ACC112 (cell line): ENCODE measurements around the gene RAB31.

Experiments used
- H2AFZ ChIP-seq: fragments of 200-600 bp; sonication (generic); one replicate; pipeline ENCODE4 v1.6.0; 2017; ENCODE audit warnings: antibody characterized with exemption, low read length; ENCODE audit not compliant: unreplicated experiment
- H3K27ac ChIP-seq: fragments of 200-600 bp; sonication (generic); 2 replicates; pipeline ENCODE4 v1.5.1; 2014; ENCODE audit warnings: low read depth, mild to moderate bottlenecking, antibody characterized with exemption, low read length, moderate library complexity
- H3K27me3 ChIP-seq: fragments of 200-600 bp; sonication (generic); 2 replicates; pipeline ENCODE4 v1.6.1; 2014; ENCODE audit warnings: mild to moderate bottlenecking, antibody characterized with exemption, low read length, moderate library complexity, mixed read lengths; ENCODE audit not compliant: insufficient read depth
- H3K36me3 ChIP-seq: fragments of 200-600 bp; sonication (generic); 2 replicates; pipeline ENCODE4 v1.6.1; 2016; ENCODE audit warnings: mild to moderate bottlenecking, antibody characterized with exemption, low read length, moderate library complexity, mixed read lengths; ENCODE audit not compliant: insufficient read depth
- H3K4me1 ChIP-seq: fragments of 200-600 bp; sonication (generic); one replicate; pipeline ENCODE4 v1.6.1; 2016; ENCODE audit warnings: low read length, mixed read lengths; ENCODE audit not compliant: insufficient read depth, unreplicated experiment, control insufficient read depth
- H3K4me3 ChIP-seq: fragments of 200-600 bp; sonication (generic); 2 replicates; pipeline ENCODE4 v1.5.1; 2014; ENCODE audit warnings: mild to moderate bottlenecking, low read depth, low read length
- H3K79me2 ChIP-seq: fragments of 200-600 bp; sonication (generic); one replicate; pipeline ENCODE4 v1.6.0; 2016; ENCODE audit warnings: low read length; ENCODE audit not compliant: control insufficient read depth, unreplicated experiment, insufficient read depth

The RAB31 gene

GRCh38 chr18:9705183-9705829 is 2.8 kb upstream of the RAB31 start:
- Histone ChIP-seq H3K79me2 (peaks cover 19% of the 10 kb centered on the region), H3K27ac (no peak overlapping the region; the same call in 1 of the 2 replicates), H3K36me3 (no peaks in the 10 kb centered on the region), H3K27me3 (no peaks in the 10 kb centered on the region), H3K4me3 (no peak overlapping the region), H2AFZ (no peak overlapping the region), H3K4me1 (peaks cover 36% of the 10 kb centered on the region)

DNA sequence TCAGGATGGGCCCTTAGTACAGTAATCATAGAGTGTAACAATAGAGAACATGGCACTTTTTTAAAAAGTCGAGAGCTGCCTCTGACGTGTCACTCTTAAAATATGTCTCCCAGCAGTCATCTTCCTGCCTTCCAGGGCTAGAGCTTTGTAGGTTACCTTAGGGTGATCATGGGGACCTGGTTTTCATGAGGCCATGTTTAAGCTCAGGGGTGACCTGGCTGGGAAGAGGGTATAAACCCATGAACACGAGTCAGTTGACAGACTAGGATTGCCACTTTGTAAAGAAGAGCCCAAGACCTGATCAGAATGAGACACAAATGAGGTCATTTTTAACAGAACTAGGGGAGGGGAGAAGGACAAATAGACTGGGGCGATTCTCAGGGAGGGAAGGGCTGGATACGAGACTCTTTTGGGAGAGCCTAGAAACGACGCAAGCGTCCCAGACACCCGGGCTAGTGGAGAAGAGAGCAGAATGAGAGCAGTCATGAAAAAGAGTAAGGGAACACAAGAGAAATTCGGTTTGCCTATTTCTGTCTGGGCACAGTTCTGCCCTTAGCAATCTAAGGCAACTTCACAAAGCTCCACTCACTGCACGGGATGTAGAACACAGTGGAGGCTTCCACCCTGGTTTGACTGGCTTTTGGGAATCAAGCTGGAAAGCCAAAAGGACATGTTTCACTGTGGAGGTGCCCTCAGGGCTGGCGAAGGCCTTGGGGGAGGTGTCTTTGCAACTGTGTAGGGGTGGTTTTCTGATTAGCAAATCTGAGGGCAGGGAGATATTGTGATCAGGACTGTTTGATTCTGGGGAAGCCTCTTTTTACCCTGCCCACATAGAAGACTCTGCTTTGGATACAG is 1.8 kb upstream of the RAB31 start:
- no peaks in the 10 kb centered on the region for H3K27me3 ChIP-seq
- H2AFZ ChIP-seq = no peak overlapping the region
- H3K27ac ChIP-seq = peak overlapping the region; percentile 89; the same call in 1 of the 2 replicates
- peaks cover 37% of the 10 kb centered on the region for H3K4me1 ChIP-seq
- no peaks in the 10 kb centered on the region for H3K36me3 ChIP-seq
- H3K79me2 ChIP-seq = peaks cover 29% of the 10 kb centered on the region
- no peak overlapping the region for H3K4me3 ChIP-seq

- no peaks in the 10 kb centered on the region for H3K27me3 ChIP-seq
- peak overlapping the region; percentile 89 for H3K27ac ChIP-seq
- H3K4me3 ChIP-seq = peak overlapping the region; percentile 95
- no peaks in the 10 kb centered on the region for H3K36me3 ChIP-seq
- peaks cover 42% of the 10 kb centered on the region for H3K79me2 ChIP-seq
- H3K4me1 ChIP-seq = peaks cover 46% of the 10 kb centered on the region
- H2AFZ ChIP-seq = peak overlapping the region; percentile 99
Observed at GRCh38 chr18:9707381-9708056, 582 bp upstream of the RAB31 start.

DNA sequence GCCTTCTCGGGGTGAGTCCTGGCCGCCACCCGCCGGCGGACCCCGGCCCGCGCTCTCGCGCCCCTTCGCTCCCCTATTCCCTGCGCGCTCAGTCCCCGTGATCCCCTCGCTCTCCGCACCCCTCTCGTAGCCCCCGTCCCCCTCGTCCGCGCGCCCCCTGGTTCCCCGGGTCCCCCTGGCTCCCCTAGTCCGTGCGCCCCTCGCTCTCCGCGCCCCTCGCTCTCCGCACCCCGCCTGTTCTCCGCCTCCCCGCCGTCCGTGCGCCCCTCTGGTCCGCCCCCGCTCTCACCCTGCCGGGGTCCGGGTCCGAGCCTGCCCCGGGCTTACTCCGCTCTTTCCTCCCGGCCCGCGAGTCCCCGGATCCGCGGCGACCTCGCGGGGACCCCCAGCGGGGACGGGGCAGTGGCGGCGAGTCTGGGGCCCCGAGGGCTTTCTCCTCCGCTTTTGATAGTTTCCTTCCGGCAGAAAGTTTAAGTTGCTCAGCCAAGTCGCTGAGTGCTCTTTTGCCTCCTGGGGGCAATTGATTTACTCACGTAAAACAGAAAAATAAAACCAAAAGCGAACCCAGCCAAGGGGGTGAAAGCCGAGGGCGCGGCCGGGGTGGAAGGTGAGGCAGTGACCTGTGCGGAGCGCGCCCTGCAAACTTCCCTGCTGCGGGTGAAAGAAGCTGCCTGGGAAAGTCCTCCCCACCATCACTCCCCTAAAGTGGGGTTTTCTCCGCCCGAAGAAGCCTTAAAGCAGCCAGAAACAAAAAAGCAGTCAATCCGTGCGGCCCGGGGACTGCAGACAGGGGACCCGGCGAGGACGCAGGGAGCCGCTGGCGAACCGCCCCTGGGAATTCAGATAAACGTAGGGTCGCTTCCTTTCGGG is 568 bp downstream of the RAB31 start:
- peak overlapping the region; percentile 40; the same call in 1 of the 2 replicates for H3K27ac ChIP-seq
- no peaks in the 10 kb centered on the region for H3K27me3 ChIP-seq
- H3K4me1 ChIP-seq = peaks cover 46% of the 10 kb centered on the region
- peak overlapping the region; percentile 77 for H2AFZ ChIP-seq
- H3K4me3 ChIP-seq = peak overlapping the region; percentile 95
- H3K79me2 ChIP-seq = peaks cover 53% of the 10 kb centered on the region
- H3K36me3 ChIP-seq = 0 out of 2 replicates have a peak, but pooled peaks cover 3% of the 10 kb centered on the region

- H3K4me3 ChIP-seq = peak overlapping the region; percentile 95
- H3K4me1 ChIP-seq = peaks cover 42% of the 10 kb centered on the region
- H3K79me2 ChIP-seq = peaks cover 60% of the 10 kb centered on the region
- 0 out of 2 replicates have a peak, but pooled peaks cover 3% of the 10 kb centered on the region for H3K36me3 ChIP-seq
- peak overlapping the region; percentile 77 for H2AFZ ChIP-seq
- no peak overlapping the region for H3K27ac ChIP-seq
- H3K27me3 ChIP-seq = no peaks in the 10 kb centered on the region
Observed at GRCh38 chr18:9709304-9709877, 1.3 kb downstream of the RAB31 start.

DNA sequence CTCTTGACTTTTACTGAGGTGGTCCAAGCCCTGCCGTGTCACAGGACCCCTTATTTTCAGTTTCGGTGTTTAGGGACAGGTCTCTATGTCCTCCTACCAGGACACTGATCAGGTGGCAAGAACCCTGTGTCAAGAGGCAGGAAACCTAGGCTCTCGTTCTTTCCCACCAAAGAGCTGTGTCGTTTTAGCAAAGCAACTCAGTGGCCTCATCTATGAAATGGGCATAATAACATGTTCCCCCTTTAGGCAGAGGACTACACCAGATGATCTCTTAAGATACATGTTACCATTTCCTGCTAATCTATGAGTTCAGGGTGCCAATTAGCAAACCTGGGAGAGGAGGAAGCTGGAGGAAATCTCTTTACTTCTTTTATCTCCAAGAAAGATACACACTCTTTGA is 1.9 kb downstream of the RAB31 start:
- Histone ChIP-seq H3K27ac (no peak overlapping the region), H3K4me1 (peaks cover 39% of the 10 kb centered on the region), H2AFZ (no peak overlapping the region), H3K36me3 (0 out of 2 replicates have a peak, but pooled peaks cover 3% of the 10 kb centered on the region), H3K79me2 (peaks cover 66% of the 10 kb centered on the region), H3K27me3 (no peaks in the 10 kb centered on the region), H3K4me3 (peak overlapping the region; percentile 95)

GRCh38 chr18:9711361-9712129 is 3.4 kb downstream of the RAB31 start:
- Histone ChIP-seq H3K4me3 (no peak overlapping the region), H3K36me3 (0 out of 2 replicates have a peak, but pooled peaks cover 3% of the 10 kb centered on the region), H3K79me2 (peaks cover 76% of the 10 kb centered on the region), H3K4me1 (peaks cover 24% of the 10 kb centered on the region), H2AFZ (no peak overlapping the region), H3K27ac (no peak overlapping the region), H3K27me3 (no peaks in the 10 kb centered on the region)

- Histone ChIP-seq H3K4me1 (peaks cover 17% of the 10 kb centered on the region), H2AFZ (no peak overlapping the region), H3K36me3 (0 out of 2 replicates have a peak, but pooled peaks cover 3% of the 10 kb centered on the region), H3K27me3 (no peaks in the 10 kb centered on the region), H3K79me2 (peaks cover 82% of the 10 kb centered on the region), H3K27ac (no peak overlapping the region), H3K4me3 (no peak overlapping the region)
Observed at GRCh38 chr18:9712130-9712577, 4.1 kb downstream of the RAB31 start.

GRCh38 chr18:9712611-9713010 is 4.5 kb downstream of the RAB31 start:
- Histone ChIP-seq H3K27ac (no peak overlapping the region), H3K79me2 (peaks cover 86% of the 10 kb centered on the region), H3K27me3 (no peaks in the 10 kb centered on the region), H3K4me3 (no peak overlapping the region), H3K4me1 (peaks cover 14% of the 10 kb centered on the region), H2AFZ (no peak overlapping the region), H3K36me3 (0 out of 2 replicates have a peak, but pooled peaks cover 3% of the 10 kb centered on the region)
